ENCODE measurements around the gene EIF4H. TPM values are rescaled to one million over a fixed set of nuclear protein-coding genes. Genes with fewer than 3 reads are reported as not detected.

EIF4H gene
- total and polyA plus RNA-seq, 9 of the 15 experiments (the other 6 are each of a cell fraction or from before 2014, with no cell fraction given), result 11.0 to 435 (median 319) TPM

- TF ChIP-seq ZBTB7A (IDR thresholded peaks at IDR 0.05; ENCODE audit: borderline replicate concordance, control insufficient read depth, low read depth, low read length), result no peak
- TF ChIP-seq, protein P1, sequence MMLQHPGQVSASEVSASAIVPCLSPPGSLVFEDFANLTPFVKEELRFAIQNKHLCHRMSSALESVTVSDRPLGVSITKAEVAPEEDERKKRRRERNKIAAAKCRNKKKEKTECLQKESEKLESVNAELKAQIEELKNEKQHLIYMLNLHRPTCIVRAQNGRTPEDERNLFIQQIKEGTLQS (IDR thresholded peaks at IDR 0.05), result peak; percentile 97
- TF ChIP-seq, protein P1 (CRISPR knock-in tag; conservative IDR thresholded peaks at IDR 0.05), result no peak
- TF ChIP-seq POLR2AphosphoS5 (IDR thresholded peaks at IDR 0.05; ENCODE audit: control insufficient read depth, insufficient read depth, low read depth, low read length), result 0 out of 2 replicates have a peak, but pooled peaks have one; percentile 13
- 0 out of 2 replicates have a peak, but pooled peaks have one; percentile 23 for TF ChIP-seq ZNF197 (CRISPR knock-in tag; IDR thresholded peaks at IDR 0.05; ENCODE audit: low read depth)
- TF ChIP-seq SMAD4 (CRISPR knock-in tag; conservative IDR thresholded peaks at IDR 0.05), result peak; percentile 64
- TF ChIP-seq ETS2 (tag; IDR thresholded peaks at IDR 0.05; ENCODE audit: borderline replicate concordance, poor library complexity, severe bottlenecking), result no peak
- peak; percentile 64; the same call in 1 of the 2 replicates for TF ChIP-seq CXXC5 (CRISPR knock-in tag; IDR thresholded peaks at IDR 0.05)
- TF ChIP-seq CEBPB (tag; IDR thresholded peaks at IDR 0.05), result peak; percentile 91
- TF ChIP-seq L3MBTL2 (IDR thresholded peaks at IDR 0.05), result 0 out of 2 replicates have a peak, but pooled peaks have one; percentile 31
- peak; percentile 88 for TF ChIP-seq MEIS2 (IDR thresholded peaks at IDR 0.05; ENCODE audit: partially characterized antibody)
- TF ChIP-seq ATF7 (IDR thresholded peaks at IDR 0.05), result peak; percentile 82
- no peak for TF ChIP-seq EHMT2 (IDR thresholded peaks at IDR 0.05)
- TF ChIP-seq EP400 (IDR thresholded peaks at IDR 0.05), result peak; percentile 72
- TF ChIP-seq ZSCAN32 (CRISPR knock-in tag; IDR thresholded peaks at IDR 0.05), result peak; percentile 90
- peak in 1 of 2 experiments; percentile 53; a peak in 1 of 4 replicates for TF ChIP-seq TRIM24 (IDR thresholded peaks at IDR 0.05)
- TF ChIP-seq JUND (IDR thresholded peaks at IDR 0.05; ENCODE audit: borderline replicate concordance, low read depth, low read length), result peak; percentile 71; the same call in 1 of the 2 replicates
- TF ChIP-seq JUND (tag; IDR thresholded peaks at IDR 0.05; ENCODE audit: borderline replicate concordance, low read depth, low read length), result peak; percentile 47; the same call in 1 of the 3 replicates
- no peak for TF ChIP-seq ZNF445 (CRISPR knock-in tag; IDR thresholded peaks at IDR 0.05; ENCODE audit: low read depth)
- TF ChIP-seq RAD21 (CRISPR knock-in tag; conservative IDR thresholded peaks at IDR 0.05 in 1 of 2, IDR thresholded peaks at IDR 0.05 in 1 of 2), result peak in 1 of 2 experiments; percentile 27; a peak in 2 of 4 replicates
- TF ChIP-seq CREB1 (IDR thresholded peaks at IDR 0.05), result no peak
- TF ChIP-seq CREB1 (CRISPR knock-in tag; IDR thresholded peaks at IDR 0.05), result no peak; the same call in 1 of the 2 replicates
- no peak for TF ChIP-seq TEAD1 (CRISPR knock-in tag; IDR thresholded peaks at IDR 0.05)
- no peak for TF ChIP-seq ZNF551 (CRISPR knock-in tag; IDR thresholded peaks at IDR 0.05)
- no peak for TF ChIP-seq ZNF76 (CRISPR knock-in tag; IDR thresholded peaks at IDR 0.05; ENCODE audit: borderline replicate concordance)
- no peak for TF ChIP-seq ZNF232 (CRISPR knock-in tag; IDR thresholded peaks at IDR 0.05)
Observed at GRCh38 chr7:74178632-74179031, 4.5 kb downstream of the EIF4H start (continued).

All from K562 (cell line).